Measurements from ENCODE around the gene C19orf33. TPM values are rescaled to one million over a fixed set of nuclear protein-coding genes. Genes with fewer than 3 reads are reported as not detected.

Gene C19orf33
- total RNA-seq, 1 donor from 2014 or later, result 18.3 TPM

DNA sequence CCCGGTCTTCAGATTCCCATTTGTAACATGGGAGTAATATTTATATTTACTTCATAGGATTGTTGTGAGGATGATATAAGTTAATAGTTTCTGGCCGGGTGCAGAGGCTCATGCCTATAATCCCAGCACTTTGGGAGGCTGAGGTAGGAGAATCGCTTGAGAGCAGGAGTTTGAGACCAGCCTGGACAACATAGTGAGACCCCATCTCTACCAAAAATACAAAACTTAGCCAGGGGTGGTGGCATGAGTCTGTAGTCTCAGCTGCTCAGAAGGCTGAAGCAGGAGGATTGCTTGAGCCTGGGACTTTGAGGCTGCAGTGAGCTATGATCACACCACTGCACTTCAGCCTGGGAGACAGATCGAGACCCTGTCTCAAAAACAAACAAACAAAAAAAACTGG lies 42.8 kb downstream of the C19orf33 start:
- DNase-seq, result no peak

DNA sequence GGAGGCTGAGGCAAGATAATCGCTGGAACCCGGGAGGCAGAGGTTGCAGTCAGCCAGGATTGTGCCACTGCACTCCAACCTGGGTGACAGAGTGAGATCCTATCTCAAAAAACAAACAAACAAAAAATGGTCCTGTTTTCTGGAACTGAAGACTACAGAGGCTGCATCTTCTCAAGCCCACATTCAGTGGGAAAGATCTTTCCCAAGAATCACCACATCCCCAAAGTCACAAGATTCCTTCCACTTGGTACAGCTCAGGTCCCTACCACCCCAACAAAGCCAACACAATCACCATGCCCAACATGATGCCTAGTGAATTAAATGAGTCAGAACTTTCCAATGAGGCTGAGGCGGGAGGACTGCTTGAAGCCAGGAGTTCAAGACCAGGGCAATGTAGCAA lies 46.8 kb downstream of the C19orf33 start:
- no peak for DNase-seq

DNA sequence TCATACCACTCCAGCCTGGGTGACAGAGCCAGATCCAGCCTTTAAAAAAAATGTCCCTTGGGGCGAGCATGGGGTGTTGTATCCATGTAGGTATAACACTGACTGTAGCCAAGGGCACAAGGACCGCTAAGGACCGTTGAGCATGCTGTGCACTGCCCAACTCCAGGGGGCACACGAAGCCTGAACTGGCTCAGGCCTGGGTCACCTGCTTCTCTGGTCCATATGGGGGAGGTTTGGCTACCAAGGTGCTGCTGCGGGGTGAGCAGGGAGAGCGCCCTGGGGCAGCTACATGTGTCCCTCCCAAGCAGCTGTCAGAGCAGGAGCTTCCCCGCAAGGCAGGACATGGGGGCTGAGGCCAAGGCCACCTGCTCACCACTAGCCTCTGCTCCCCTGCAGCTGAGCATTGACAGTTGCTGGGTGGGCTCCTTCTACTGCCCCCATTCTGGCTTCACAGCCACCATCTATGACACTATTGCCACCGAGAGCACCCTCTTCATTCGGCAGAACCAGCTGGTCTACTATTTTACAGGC lies 47.9 kb downstream of the C19orf33 start:
- no peak for DNase-seq

DNA sequence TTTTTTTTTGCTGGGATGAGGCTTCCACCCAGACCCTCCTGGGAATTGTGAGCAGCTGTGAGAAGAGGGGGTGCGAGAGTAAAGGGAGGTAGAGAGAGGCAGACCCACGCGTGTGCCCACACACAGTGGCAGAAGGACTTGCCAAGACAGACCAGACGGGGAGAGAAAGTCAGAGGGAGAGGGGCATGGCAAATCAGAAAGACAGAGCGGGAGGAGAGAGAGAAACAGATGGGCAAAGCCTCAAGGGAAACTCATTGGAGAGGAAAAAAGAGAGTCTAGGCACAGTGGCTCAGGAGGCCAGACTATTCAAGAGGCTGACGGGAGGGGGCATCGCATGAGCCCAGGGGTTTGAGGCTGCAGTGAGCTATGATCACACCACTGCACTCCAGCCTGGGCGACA lies 48.6 kb downstream of the C19orf33 start:
- no peak for DNase-seq

Small RNA genes within 50 kb of the gene (small RNA-seq; reads per million reads assigned to genes)
- gene RF00019 (ENCODE audit: low replicate concordance), result not detected

Other genes starting within 250 kb of the C19orf33 start
- 0.79 TPM for gene DPF1, start 80.0 kb upstream of the C19orf33 start, total RNA-seq
- 5.5 TPM for gene PPP1R14A, start 47.9 kb upstream of the C19orf33 start, total RNA-seq
- gene SPINT2, start 39.7 kb upstream of the C19orf33 start, total RNA-seq, result 78.6 TPM
- 18.0 TPM for gene YIF1B, start 11.7 kb downstream of the C19orf33 start, total RNA-seq
- gene KCNK6, start 15.6 kb downstream of the C19orf33 start, total RNA-seq, result 9.2 TPM
- gene CATSPERG, start 31.6 kb downstream of the C19orf33 start, total RNA-seq, result 3.7 TPM
- gene PSMD8, start 70.3 kb downstream of the C19orf33 start, total RNA-seq, result 121 TPM
- not detected for gene GGN, start 83.8 kb downstream of the C19orf33 start, total RNA-seq
- 0.99 TPM for gene SPRED3, start 84.4 kb downstream of the C19orf33 start, total RNA-seq
- gene FAM98C, start 98.8 kb downstream of the C19orf33 start, total RNA-seq, result 6.2 TPM
- 1.8 TPM for gene RASGRP4, start 122.0 kb downstream of the C19orf33 start, total RNA-seq
- gene RYR1, start 129.4 kb downstream of the C19orf33 start, total RNA-seq, result 21.1 TPM